ENCODE measurements around the gene SLX4IP.

The SLX4IP gene

DNA sequence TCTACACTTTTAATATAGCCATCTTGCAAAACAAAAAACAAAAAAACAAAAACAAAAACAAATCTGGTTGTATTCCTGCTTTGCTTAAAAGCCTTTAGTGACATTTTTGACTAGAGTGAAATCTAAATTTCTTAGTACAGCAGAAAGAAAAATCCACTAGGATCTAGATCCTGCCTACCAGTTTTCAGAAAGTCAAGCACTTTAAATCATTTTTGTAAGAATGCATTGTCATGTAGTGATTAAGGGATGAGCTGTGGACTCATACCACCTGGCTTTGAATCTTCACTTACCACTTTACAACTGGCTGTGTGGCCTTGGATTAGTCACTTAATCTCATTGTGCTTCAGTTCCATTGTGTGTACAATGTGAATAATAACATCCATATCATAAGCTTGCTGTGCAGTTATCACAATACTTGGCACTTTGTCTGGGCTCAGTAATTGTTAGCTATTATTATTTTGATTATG is 5.1 kb upstream of the SLX4IP start:
- no peak overlapping the region for H3K9ac ChIP-seq (ENCODE audit: low read depth, low read length)
- H3K27ac ChIP-seq (ENCODE audit: low read depth, low read length), result no peak overlapping the region

GRCh38 chr20:10430704-10431103 is 4.4 kb upstream of the SLX4IP start:
- no peak overlapping the region for H3K9ac ChIP-seq (ENCODE audit: low read depth, low read length)
- H3K4me1 ChIP-seq (ENCODE audit: control insufficient read depth, insufficient read depth, low read length), result peaks cover 16% of the 10 kb centered on the region
- 0 out of 2 replicates have a peak, but pooled peaks cover 6% of the 10 kb centered on the region for H3K36me3 ChIP-seq (ENCODE audit: control insufficient read depth, insufficient read depth, low read length)
- H3K9me3 ChIP-seq (ENCODE audit: control insufficient read depth, insufficient read depth, low read length), result no peaks in the 10 kb centered on the region
- no peaks in the 10 kb centered on the region for H3K27me3 ChIP-seq (ENCODE audit: control insufficient read depth, insufficient read depth, low read length)
- no peak overlapping the region for H3K27ac ChIP-seq (ENCODE audit: low read depth, low read length)
- H3K4me3 ChIP-seq (ENCODE audit: low read depth, low read length), result no peak overlapping the region

More for the DNA sequence above, 5.1 kb upstream of the SLX4IP start:
- no peak overlapping the region for H3K4me3 ChIP-seq (ENCODE audit: low read depth, low read length)
- peaks cover 15% of the 10 kb centered on the region for H3K4me1 ChIP-seq (ENCODE audit: control insufficient read depth, insufficient read depth, low read length)
- no peaks in the 10 kb centered on the region for H3K27me3 ChIP-seq (ENCODE audit: control insufficient read depth, insufficient read depth, low read length)
- H3K36me3 ChIP-seq (ENCODE audit: control insufficient read depth, insufficient read depth, low read length), result 0 out of 2 replicates have a peak, but pooled peaks cover 11% of the 10 kb centered on the region
- H3K9me3 ChIP-seq (ENCODE audit: control insufficient read depth, insufficient read depth, low read length), result no peaks in the 10 kb centered on the region

GRCh38 chr20:10432079-10432478 is 3.0 kb upstream of the SLX4IP start:
- Histone ChIP-seq H3K27ac (ENCODE audit: low read depth, low read length) (no peak overlapping the region), H3K4me1 (ENCODE audit: control insufficient read depth, insufficient read depth, low read length) (peaks cover 20% of the 10 kb centered on the region), H3K9ac (ENCODE audit: low read depth, low read length) (no peak overlapping the region), H3K9me3 (ENCODE audit: control insufficient read depth, insufficient read depth, low read length) (no peaks in the 10 kb centered on the region), H3K27me3 (ENCODE audit: control insufficient read depth, insufficient read depth, low read length) (no peaks in the 10 kb centered on the region), H3K4me3 (ENCODE audit: low read depth, low read length) (no peak overlapping the region), H3K36me3 (ENCODE audit: control insufficient read depth, insufficient read depth, low read length) (0 out of 2 replicates have a peak, but pooled peaks cover 6% of the 10 kb centered on the region)

DNA sequence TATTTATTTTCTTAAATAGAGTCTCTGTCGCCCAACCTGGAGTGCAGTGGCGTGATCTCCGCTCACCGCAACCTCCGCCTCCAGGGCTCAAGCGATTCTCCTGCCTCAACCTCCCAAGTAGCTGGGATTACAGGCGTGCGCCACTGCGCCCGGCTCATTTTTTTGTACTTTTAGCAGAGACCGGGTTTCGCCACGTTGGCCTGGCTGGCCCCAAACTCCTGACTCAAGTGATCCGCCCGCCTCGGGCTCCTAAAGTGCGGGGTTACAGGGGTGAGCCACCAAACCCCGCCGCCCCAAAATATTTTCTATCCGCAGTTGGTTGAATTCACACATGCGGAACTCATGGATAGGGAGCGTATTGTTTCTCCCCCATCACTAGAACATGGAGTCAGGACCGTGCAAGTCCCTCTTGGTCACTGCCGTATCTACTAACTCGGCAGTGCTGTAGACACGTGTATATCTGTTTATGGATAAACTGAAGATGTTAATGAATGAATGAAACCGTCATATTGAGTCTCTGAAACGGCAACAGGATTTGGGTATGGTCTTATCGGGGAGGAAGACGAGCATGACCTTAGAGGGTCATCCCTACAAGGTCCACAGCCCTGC is 2.0 kb upstream of the SLX4IP start:
- peak overlapping the region; percentile 91 for H3K9ac ChIP-seq (ENCODE audit: low read depth, low read length)
- 0 out of 2 replicates have a peak, but pooled peaks cover 3% of the 10 kb centered on the region for H3K36me3 ChIP-seq (ENCODE audit: control insufficient read depth, insufficient read depth, low read length)
- no peaks in the 10 kb centered on the region for H3K9me3 ChIP-seq (ENCODE audit: control insufficient read depth, insufficient read depth, low read length)
- peak overlapping the region; percentile 97 for H3K27ac ChIP-seq (ENCODE audit: low read depth, low read length)
- H3K27me3 ChIP-seq (ENCODE audit: control insufficient read depth, insufficient read depth, low read length), result no peaks in the 10 kb centered on the region
- peak overlapping the region; percentile 92 for H3K4me3 ChIP-seq (ENCODE audit: low read depth, low read length)
- H3K4me1 ChIP-seq (ENCODE audit: control insufficient read depth, insufficient read depth, low read length), result peaks cover 20% of the 10 kb centered on the region

GRCh38 chr20:10433623-10434466 is 1.3 kb upstream of the SLX4IP start, which contains the start of gene MKKS:
Gene MKKS (minus strand): TSS chr20:10434222. CDS start chr20:10413514, 20,708 bp downstream.
- H3K9ac ChIP-seq (ENCODE audit: low read depth, low read length), result peak within 1 kb of the TSS; percentile 91
- no peaks in the 10 kb centered on the region for H3K36me3 ChIP-seq (ENCODE audit: control insufficient read depth, insufficient read depth, low read length)
- H3K9me3 ChIP-seq (ENCODE audit: control insufficient read depth, insufficient read depth, low read length), result no peaks in the 10 kb centered on the region
- H3K27ac ChIP-seq (ENCODE audit: low read depth, low read length), result peak within 1 kb of the TSS; percentile 97
- H3K27me3 ChIP-seq (ENCODE audit: control insufficient read depth, insufficient read depth, low read length), result no peaks in the 10 kb centered on the region
- H3K4me3 ChIP-seq (ENCODE audit: low read depth, low read length), result peak within 1 kb of the TSS; percentile 92
- peaks cover 19% of the 10 kb centered on the region for H3K4me1 ChIP-seq (ENCODE audit: control insufficient read depth, insufficient read depth, low read length)

- H3K9me3 ChIP-seq (ENCODE audit: control insufficient read depth, insufficient read depth, low read length), result no peaks in the 10 kb centered on the region
- H3K4me1 ChIP-seq (ENCODE audit: control insufficient read depth, insufficient read depth, low read length), result peaks cover 13% of the 10 kb centered on the region
- H3K27me3 ChIP-seq (ENCODE audit: control insufficient read depth, insufficient read depth, low read length), result no peaks in the 10 kb centered on the region
- H3K4me3 ChIP-seq (ENCODE audit: low read depth, low read length), result peak overlapping the region; percentile 92
- peak overlapping the region; percentile 91 for H3K9ac ChIP-seq (ENCODE audit: low read depth, low read length)
- no peaks in the 10 kb centered on the region for H3K36me3 ChIP-seq (ENCODE audit: control insufficient read depth, insufficient read depth, low read length)
- peak overlapping the region; percentile 97 for H3K27ac ChIP-seq (ENCODE audit: low read depth, low read length)
Measured at GRCh38 chr20:10434467-10434831, 656 bp upstream of the SLX4IP start.

DNA sequence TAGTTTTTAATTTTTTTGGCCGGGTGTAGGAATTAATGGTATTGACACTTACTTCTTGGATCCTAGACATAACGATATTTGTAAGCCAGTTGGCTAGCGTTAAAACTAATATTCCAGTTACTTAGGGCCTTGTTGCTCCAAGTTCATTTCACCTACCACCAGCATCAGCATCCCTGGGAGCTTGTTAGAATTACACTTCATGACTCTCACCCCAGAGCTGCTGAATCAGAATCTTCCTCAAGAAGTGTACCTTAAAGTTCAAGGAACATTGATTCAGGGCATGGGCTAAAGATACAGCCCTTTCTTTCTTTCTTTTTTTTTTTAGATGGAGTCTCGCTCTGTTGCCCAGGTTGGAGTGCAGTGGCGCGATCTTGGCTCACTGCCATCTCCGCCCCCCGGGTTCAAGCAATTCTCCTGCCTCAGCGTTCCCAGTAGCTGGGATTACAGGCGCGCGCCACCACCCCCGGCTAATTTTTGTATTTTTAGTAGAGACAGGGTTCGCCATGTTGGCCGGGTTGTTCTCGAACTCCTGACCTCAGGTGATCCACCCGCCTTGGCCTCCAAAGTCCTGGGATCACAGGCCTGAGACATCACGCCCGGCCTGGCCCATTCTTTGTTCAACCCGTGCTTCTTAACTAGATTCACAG is 1.1 kb downstream of the SLX4IP start:
- Histone ChIP-seq H3K36me3 (ENCODE audit: control insufficient read depth, insufficient read depth, low read length) (no peaks in the 10 kb centered on the region), H3K9ac (ENCODE audit: low read depth, low read length) (no peak overlapping the region), H3K4me3 (ENCODE audit: low read depth, low read length) (peak overlapping the region; percentile 92)

DNA sequence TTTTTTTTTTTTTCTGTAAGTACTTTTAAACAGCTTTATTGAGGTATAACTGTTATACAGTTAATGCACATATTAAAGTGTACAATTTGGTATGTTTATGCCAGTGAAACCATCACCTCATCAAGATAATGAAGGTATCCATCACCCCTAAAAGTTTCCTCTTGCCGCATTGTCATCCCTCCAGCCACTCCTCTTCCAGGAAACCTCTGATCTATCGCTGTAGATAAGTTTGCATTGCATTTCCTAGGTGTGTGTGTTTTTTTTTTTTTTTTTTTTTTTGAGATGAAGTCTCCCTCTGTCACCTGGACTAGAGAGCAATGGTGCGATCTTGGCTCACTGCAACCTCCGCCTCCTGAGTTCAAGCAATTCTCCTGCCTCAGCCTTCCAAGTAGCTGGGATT is 3.1 kb downstream of the SLX4IP start:
- no peaks in the 10 kb centered on the region for H3K27me3 ChIP-seq (ENCODE audit: control insufficient read depth, insufficient read depth, low read length)
- H3K9me3 ChIP-seq (ENCODE audit: control insufficient read depth, insufficient read depth, low read length), result no peaks in the 10 kb centered on the region
- 0 out of 2 replicates have a peak, but pooled peaks cover 5% of the 10 kb centered on the region for H3K4me1 ChIP-seq (ENCODE audit: control insufficient read depth, insufficient read depth, low read length)
- no peak overlapping the region for H3K27ac ChIP-seq (ENCODE audit: low read depth, low read length)
- H3K4me3 ChIP-seq (ENCODE audit: low read depth, low read length), result no peak overlapping the region
- H3K9ac ChIP-seq (ENCODE audit: low read depth, low read length), result no peak overlapping the region
- H3K36me3 ChIP-seq (ENCODE audit: control insufficient read depth, insufficient read depth, low read length), result no peaks in the 10 kb centered on the region

More for the DNA sequence above, 1.1 kb downstream of the SLX4IP start:
- no peaks in the 10 kb centered on the region for H3K9me3 ChIP-seq (ENCODE audit: control insufficient read depth, insufficient read depth, low read length)
- H3K27ac ChIP-seq (ENCODE audit: low read depth, low read length), result no peak overlapping the region
- H3K4me1 ChIP-seq (ENCODE audit: control insufficient read depth, insufficient read depth, low read length), result 0 out of 2 replicates have a peak, but pooled peaks cover 5% of the 10 kb centered on the region
- no peaks in the 10 kb centered on the region for H3K27me3 ChIP-seq (ENCODE audit: control insufficient read depth, insufficient read depth, low read length)

DNA sequence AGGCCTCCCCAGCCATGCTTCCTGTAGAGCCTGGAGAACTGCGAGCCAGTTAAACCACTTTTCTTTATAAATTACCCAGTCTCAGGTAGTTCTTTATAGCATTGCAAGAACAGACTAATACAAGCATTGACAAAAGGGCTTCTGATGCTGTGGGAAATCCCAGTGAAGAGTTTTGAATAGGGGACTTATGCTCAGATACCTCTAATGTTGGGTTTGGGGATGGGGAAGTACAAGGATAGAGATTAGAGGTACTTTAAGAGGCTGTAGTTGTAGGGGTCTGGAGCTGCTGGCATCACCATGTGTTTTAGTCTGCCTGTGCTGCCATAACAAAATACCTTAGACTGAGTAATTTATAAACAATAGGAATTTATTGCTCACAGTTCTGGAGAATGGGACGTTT is 8.8 kb downstream of the SLX4IP start:
- peaks cover 9% of the 10 kb centered on the region for H3K4me1 ChIP-seq (ENCODE audit: control insufficient read depth, insufficient read depth, low read length)
- no peaks in the 10 kb centered on the region for H3K9me3 ChIP-seq (ENCODE audit: control insufficient read depth, insufficient read depth, low read length)
- H3K27ac ChIP-seq (ENCODE audit: low read depth, low read length), result no peak overlapping the region
- no peaks in the 10 kb centered on the region for H3K36me3 ChIP-seq (ENCODE audit: control insufficient read depth, insufficient read depth, low read length)
- H3K4me3 ChIP-seq (ENCODE audit: low read depth, low read length), result no peak overlapping the region
- no peak overlapping the region for H3K9ac ChIP-seq (ENCODE audit: low read depth, low read length)
- H3K27me3 ChIP-seq (ENCODE audit: control insufficient read depth, insufficient read depth, low read length), result no peaks in the 10 kb centered on the region

DNA sequence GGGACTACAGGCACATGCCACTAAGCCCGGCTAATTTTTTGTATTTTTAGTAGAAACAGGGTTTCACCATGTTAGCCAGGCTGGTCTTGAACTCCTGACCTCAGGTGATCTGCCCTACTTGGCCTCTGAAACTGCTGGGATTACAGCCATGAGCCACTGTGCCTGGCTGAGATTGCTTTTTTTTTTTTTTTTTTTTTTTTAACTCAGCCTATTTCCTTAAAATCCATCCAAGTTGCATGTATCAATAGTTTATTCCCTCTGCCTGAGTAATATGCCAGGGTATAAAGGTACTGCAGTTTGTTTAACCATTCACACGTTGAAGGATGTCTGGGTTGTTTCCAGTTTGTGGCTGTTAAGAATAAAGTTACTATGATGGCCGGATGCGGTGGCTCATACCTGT is 10.7 kb downstream of the SLX4IP start:
- Histone ChIP-seq H3K9ac (ENCODE audit: low read depth, low read length) (no peak overlapping the region), H3K27me3 (ENCODE audit: control insufficient read depth, insufficient read depth, low read length) (no peaks in the 10 kb centered on the region), H3K4me1 (ENCODE audit: control insufficient read depth, insufficient read depth, low read length) (peaks cover 9% of the 10 kb centered on the region), H3K4me3 (ENCODE audit: low read depth, low read length) (no peak overlapping the region), H3K27ac (ENCODE audit: low read depth, low read length) (no peak overlapping the region), H3K9me3 (ENCODE audit: control insufficient read depth, insufficient read depth, low read length) (no peaks in the 10 kb centered on the region), H3K36me3 (ENCODE audit: control insufficient read depth, insufficient read depth, low read length) (no peaks in the 10 kb centered on the region)
